GM12878 (cell line): ENCODE measurements around the gene ZNF615. TPM values are rescaled to one million over a fixed set of nuclear protein-coding genes. Genes with fewer than 3 reads are reported as not detected.

Experiments used
- CHD1 ChIP-seq: IDR thresholded peaks from 2 replicates; pipeline ENCODE4 v1.6.1; 2012; ENCODE audit warnings: low read depth, low read length, improper control_type of control experiment
- EZH2 ChIP-seq: IDR thresholded peaks from 2 replicates; pipeline ENCODE4 v1.6.1; 2012; ENCODE audit warnings: low read depth, mild to moderate bottlenecking, control low read depth, inconsistent platforms, low read length, borderline replicate concordance; ENCODE audit not compliant: control insufficient read depth
- FOS ChIP-seq: IDR thresholded peaks from 3 replicates; pipeline ENCODE4 v1.6.1; 2011; ENCODE audit warnings: borderline replicate concordance; ENCODE audit not compliant: insufficient read length; ENCODE audit errors: extremely low read depth
- MEF2A ChIP-seq: IDR thresholded peaks from 2 replicates; pipeline ENCODE4 v1.6.1; 2011; ENCODE audit warnings: low read depth, mild to moderate bottlenecking, low read length, moderate library complexity; ENCODE audit not compliant: insufficient read depth
- MEF2B ChIP-seq: fragments of 450-650 bp; IDR thresholded peaks from 2 replicates; pipeline ENCODE4 v1.6.1; 2018; ENCODE audit warnings: mild to moderate bottlenecking, moderate library complexity; ENCODE audit not compliant: partially characterized antibody, poor library complexity, severe bottlenecking
- NFYA ChIP-seq: IDR thresholded peaks from 2 replicates; pipeline ENCODE4 v1.6.1; 2011; ENCODE audit warnings: low read depth, mild to moderate bottlenecking, low read length, improper control_type of control experiment, borderline replicate concordance
- NFYB ChIP-seq: IDR thresholded peaks from 2 replicates; pipeline ENCODE4 v1.6.1; 2011; ENCODE audit warnings: low read depth, mild to moderate bottlenecking, low read length, improper control_type of control experiment, moderate library complexity; ENCODE audit not compliant: insufficient read depth
- NR2F1 ChIP-seq: fragments of 450-650 bp; conservative IDR thresholded peaks from 2 replicates; pipeline ENCODE4 v1.6.1; 2017; ENCODE audit warnings: mild to moderate bottlenecking
- POLR2A ChIP-seq: IDR thresholded peaks from 2 replicates; pipeline ENCODE4 v1.6.1; 2011; ENCODE audit warnings: low read depth, mild to moderate bottlenecking, low read length
- POLR2AphosphoS2 ChIP-seq: IDR thresholded peaks from 2 replicates; pipeline ENCODE4 v1.6.1; 2011; ENCODE audit warnings: low read depth, mild to moderate bottlenecking, low read length, improper control_type of control experiment, moderate library complexity
- POLR2AphosphoS5 ChIP-seq: IDR thresholded peaks from 2 replicates; pipeline ENCODE4 v1.6.1; 2011; ENCODE audit warnings: mild to moderate bottlenecking, low read length, inconsistent platforms
- RAD51 ChIP-seq: fragments of 450-650 bp; IDR thresholded peaks from 2 replicates; pipeline ENCODE4 v1.6.1; 2016; ENCODE audit warnings: moderate library complexity, mild to moderate bottlenecking, inconsistent platforms
- RBBP5 ChIP-seq: fragments of 200-600 bp; sonication (generic); conservative IDR thresholded peaks from 2 replicates; pipeline ENCODE4 v1.6.1; 2016
- SMC3 ChIP-seq: IDR thresholded peaks from 2 replicates; pipeline ENCODE4 v1.6.1; 2011; ENCODE audit warnings: low read length, improper control_type of control experiment, borderline replicate concordance
- SREBF1 ChIP-seq: IDR thresholded peaks from 2 replicates; pipeline ENCODE4 v1.6.1; 2012; ENCODE audit warnings: mild to moderate bottlenecking, low read length
- SRF ChIP-seq, 2 experiments: IDR thresholded peaks; 2 replicates each; pipeline ENCODE4 v1.6.1; 2011; ENCODE audit warnings: low read depth in 2 of 2, low read length in 2 of 2, mild to moderate bottlenecking in 1 of 2, moderate library complexity in 1 of 2
- TBL1XR1 ChIP-seq: IDR thresholded peaks from 2 replicates; pipeline ENCODE4 v1.6.1; 2012; ENCODE audit warnings: low read depth, low read length, improper control_type of control experiment
- TCF7 ChIP-seq: IDR thresholded peaks from 2 replicates; pipeline ENCODE4 v1.6.1; 2014; ENCODE audit warnings: antibody characterized with exemption, borderline replicate concordance
- YY1 ChIP-seq: IDR thresholded peaks from 2 replicates; pipeline ENCODE4 v1.6.1; 2011; ENCODE audit warnings: low read depth, mild to moderate bottlenecking, low read length
- polyA plus RNA-seq, 11 experiments: library from polyadenylated mRNA; depleted of rRNA in 4 of 11; unstranded in 6 of 11; stranded (reverse) in 5 of 11; fragments of >200 nt; fragmentation: Nextera tagmentation in 4 of 11; fragmentation: Illumina TruSeq in 1 of 11; extraction: Ambion mirVana in 4 of 11; extraction: Trizol in 1 of 11; gene quantifications; 1 replicate in 1 of 11; 2 replicates in 10 of 11; pipeline versions ENCODE4 v1.2.1 to v1.2.3, GENCODE V29; 2011 to 2016; ENCODE audit warnings: inconsistent platforms in 2 of 11, missing spikeins in 2 of 11, low read depth in 1 of 11
- total RNA-seq, 4 experiments: library from RNA; depleted of rRNA in 3 of 4; stranded (reverse); fragments of >200 nt in 3 of 4; fragmentation: Illumina TruSeq in 1 of 4; extraction: Trizol in 1 of 4; gene quantifications; 2 replicates each; pipeline versions ENCODE4 v1.2.1 to v1.2.3, GENCODE V29; 2013 to 2021
- TF ChIP-seq, protein P1 (sequence below): fragments of 450-650 bp; IDR thresholded peaks from 2 replicates; pipeline ENCODE4 v1.6.1; 2016; ENCODE audit warnings: mild to moderate bottlenecking
- TF ChIP-seq, protein P2 (sequence below): fragments of 450-650 bp; formaldehyde crosslinking; IDR thresholded peaks from 2 replicates; pipeline ENCODE4 v1.4.0; 2020; ENCODE audit warnings: mild to moderate bottlenecking, moderate library complexity
- TF ChIP-seq, protein P3 (sequence below): IDR thresholded peaks from 2 replicates; pipeline ENCODE4 v1.6.1; 2012; ENCODE audit warnings: low read depth, low read length, improper control_type of control experiment
- TF ChIP-seq, protein P4 (sequence below), 3 experiments: IDR thresholded peaks in 2 of 3; conservative IDR thresholded peaks in 1 of 3; 2 replicates each; pipeline ENCODE4 v1.5.1; 2011; ENCODE audit warnings: low read depth in 3 of 3, low read length in 3 of 3, mild to moderate bottlenecking in 3 of 3, control low read depth in 2 of 3, moderate library complexity in 2 of 3, inconsistent platforms in 1 of 3, mixed read lengths in 1 of 3; ENCODE audit not compliant: control insufficient read depth in 2 of 3, insufficient read depth in 1 of 3; ENCODE audit errors: extremely low read depth in 1 of 3

ZNF615 gene
- total and polyA plus RNA-seq, 10 of the 15 experiments (the other 5 are each of a cell fraction or from before 2014, with no cell fraction given), result 1.7 to 7.2 (median 4.2) TPM

DNA sequence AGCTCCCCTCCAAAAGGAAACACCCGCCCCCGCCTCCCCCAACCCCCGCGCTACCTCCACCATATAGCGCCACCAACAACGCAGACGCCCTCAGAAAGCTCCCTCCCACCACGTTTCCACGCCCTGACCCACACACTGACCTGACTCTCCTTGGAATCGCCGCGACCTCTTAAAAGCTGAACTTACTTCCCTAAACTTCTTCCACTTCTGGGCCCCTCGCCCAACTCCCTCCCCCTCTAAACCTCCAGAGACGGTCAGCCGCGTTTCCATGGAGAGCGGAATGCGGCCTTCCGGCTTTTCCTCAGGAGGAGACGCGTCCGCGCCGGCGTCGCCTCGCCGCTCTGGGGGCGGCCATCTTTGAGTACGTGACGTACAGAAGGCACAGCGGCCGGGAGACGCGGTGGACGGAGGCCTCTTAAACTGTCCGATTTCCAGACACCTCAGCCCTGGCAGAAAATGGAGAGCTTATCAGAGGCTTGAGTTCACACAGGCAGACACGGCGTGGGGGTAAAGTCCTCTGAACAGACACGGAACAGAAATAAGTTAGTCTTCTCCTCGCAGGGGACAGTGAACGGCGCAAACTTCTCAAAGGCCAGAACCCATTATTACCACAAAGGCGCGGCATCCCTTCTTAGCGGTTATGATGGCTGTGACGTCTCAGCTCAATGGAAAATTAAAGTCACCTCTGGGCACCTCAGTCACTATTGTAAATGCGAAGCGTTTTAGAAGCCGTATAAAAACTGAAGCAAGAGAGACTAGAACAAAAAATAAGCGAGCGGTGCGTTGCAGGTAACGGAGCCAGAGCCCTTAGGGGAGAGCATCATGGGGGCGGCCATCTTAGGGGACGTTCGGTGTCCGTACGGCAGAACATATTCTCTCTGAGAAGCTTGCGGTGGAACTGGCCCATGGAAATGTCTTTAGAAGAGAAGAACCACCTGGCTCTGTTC is 40.8 kb upstream of the ZNF615 start, which contains the start of gene ZNF432 (continued):
- TF ChIP-seq, protein P1, sequence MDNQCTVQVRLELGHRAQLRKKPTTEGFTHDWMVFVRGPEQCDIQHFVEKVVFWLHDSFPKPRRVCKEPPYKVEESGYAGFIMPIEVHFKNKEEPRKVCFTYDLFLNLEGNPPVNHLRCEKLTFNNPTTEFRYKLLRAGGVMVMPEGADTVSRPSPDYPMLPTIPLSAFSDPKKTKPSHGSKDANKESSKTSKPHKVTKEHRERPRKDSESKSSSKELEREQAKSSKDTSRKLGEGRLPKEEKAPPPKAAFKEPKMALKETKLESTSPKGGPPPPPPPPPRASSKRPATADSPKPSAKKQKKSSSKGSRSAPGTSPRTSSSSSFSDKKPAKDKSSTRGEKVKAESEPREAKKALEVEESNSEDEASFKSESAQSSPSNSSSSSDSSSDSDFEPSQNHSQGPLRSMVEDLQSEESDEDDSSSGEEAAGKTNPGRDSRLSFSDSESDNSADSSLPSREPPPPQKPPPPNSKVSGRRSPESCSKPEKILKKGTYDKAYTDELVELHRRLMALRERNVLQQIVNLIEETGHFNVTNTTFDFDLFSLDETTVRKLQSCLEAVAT, result peak; percentile 80; the same call in 1 of the 2 replicates
- TF ChIP-seq, protein P2, sequence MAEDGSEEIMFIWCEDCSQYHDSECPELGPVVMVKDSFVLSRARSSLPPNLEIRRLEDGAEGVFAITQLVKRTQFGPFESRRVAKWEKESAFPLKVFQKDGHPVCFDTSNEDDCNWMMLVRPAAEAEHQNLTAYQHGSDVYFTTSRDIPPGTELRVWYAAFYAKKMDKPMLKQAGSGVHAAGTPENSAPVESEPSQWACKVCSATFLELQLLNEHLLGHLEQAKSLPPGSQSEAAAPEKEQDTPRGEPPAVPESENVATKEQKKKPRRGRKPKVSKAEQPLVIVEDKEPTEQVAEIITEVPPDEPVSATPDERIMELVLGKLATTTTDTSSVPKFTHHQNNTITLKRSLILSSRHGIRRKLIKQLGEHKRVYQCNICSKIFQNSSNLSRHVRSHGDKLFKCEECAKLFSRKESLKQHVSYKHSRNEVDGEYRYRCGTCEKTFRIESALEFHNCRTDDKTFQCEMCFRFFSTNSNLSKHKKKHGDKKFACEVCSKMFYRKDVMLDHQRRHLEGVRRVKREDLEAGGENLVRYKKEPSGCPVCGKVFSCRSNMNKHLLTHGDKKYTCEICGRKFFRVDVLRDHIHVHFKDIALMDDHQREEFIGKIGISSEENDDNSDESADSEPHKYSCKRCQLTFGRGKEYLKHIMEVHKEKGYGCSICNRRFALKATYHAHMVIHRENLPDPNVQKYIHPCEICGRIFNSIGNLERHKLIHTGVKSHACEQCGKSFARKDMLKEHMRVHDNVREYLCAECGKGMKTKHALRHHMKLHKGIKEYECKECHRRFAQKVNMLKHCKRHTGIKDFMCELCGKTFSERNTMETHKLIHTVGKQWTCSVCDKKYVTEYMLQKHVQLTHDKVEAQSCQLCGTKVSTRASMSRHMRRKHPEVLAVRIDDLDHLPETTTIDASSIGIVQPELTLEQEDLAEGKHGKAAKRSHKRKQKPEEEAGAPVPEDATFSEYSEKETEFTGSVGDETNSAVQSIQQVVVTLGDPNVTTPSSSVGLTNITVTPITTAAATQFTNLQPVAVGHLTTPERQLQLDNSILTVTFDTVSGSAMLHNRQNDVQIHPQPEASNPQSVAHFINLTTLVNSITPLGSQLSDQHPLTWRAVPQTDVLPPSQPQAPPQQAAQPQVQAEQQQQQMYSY (CRISPR knock-in tag), result no peak
- TF ChIP-seq POLR2AphosphoS5 (0 out of 2 replicates have a peak, but pooled peaks have one; percentile 39), CHD1 (no peak), NFYB (no peak), SRF (IDR thresholded peaks at IDR 0.05; ENCODE audit: low read depth in 2 of 2, low read length in 2 of 2) (peak in 1 of 2 experiments; percentile 17; a peak in 1 of 4 replicates), SMC3 (no peak), MEF2A (no peak), TBL1XR1 (no peak), POLR2AphosphoS2 (peak; percentile 61; the same call in 1 of the 2 replicates), MEF2B (peak; percentile 69), RAD51 (no peak), FOS (no peak), RBBP5 (no peak), POLR2A (peak; percentile 86), TCF7 (no peak), SREBF1 (no peak), NFYA (no peak), EZH2 (no peak), YY1 (peak; percentile 99), NR2F1 (0 out of 2 replicates have a peak, but pooled peaks have one; percentile 47)
- TF ChIP-seq, protein P3, sequence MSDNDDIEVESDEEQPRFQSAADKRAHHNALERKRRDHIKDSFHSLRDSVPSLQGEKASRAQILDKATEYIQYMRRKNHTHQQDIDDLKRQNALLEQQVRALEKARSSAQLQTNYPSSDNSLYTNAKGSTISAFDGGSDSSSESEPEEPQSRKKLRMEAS, result 0 out of 2 replicates have a peak, but pooled peaks have one; percentile 24
- TF ChIP-seq, protein P4, sequence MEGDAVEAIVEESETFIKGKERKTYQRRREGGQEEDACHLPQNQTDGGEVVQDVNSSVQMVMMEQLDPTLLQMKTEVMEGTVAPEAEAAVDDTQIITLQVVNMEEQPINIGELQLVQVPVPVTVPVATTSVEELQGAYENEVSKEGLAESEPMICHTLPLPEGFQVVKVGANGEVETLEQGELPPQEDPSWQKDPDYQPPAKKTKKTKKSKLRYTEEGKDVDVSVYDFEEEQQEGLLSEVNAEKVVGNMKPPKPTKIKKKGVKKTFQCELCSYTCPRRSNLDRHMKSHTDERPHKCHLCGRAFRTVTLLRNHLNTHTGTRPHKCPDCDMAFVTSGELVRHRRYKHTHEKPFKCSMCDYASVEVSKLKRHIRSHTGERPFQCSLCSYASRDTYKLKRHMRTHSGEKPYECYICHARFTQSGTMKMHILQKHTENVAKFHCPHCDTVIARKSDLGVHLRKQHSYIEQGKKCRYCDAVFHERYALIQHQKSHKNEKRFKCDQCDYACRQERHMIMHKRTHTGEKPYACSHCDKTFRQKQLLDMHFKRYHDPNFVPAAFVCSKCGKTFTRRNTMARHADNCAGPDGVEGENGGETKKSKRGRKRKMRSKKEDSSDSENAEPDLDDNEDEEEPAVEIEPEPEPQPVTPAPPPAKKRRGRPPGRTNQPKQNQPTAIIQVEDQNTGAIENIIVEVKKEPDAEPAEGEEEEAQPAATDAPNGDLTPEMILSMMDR (IDR thresholded peaks at IDR 0.05 in 2 of 3, conservative IDR thresholded peaks at IDR 0.05 in 1 of 3; ENCODE audit: control insufficient read depth in 2 of 3, extremely low read depth in 1 of 3, insufficient read depth in 1 of 3, low read depth in 3 of 3, low read length in 3 of 3), result no peak
